H1 (cell line): ENCODE data around the gene EFEMP1. TPM values are rescaled to one million over a fixed set of nuclear protein-coding genes. Genes with fewer than 3 reads are reported as not detected.

Experiments used
- CBX5 ChIP-seq: fragments of 300-800, 300-1000 bp; sonication (generic); IDR thresholded peaks from 2 replicates; pipeline ENCODE4 v1.7.1; 2016; ENCODE audit warnings: antibody characterized with exemption, low read length, low read depth
- CHD7 ChIP-seq: fragments of 300-600 bp; sonication (generic); IDR thresholded peaks from 2 replicates; pipeline ENCODE4 v1.7.1; 2012; ENCODE audit warnings: low read length, moderate library complexity, mild to moderate bottlenecking, inconsistent platforms; ENCODE audit not compliant: insufficient replicate concordance
- HDAC6 ChIP-seq: IDR thresholded peaks from one replicate; pipeline ENCODE4 v1.7.1; 2012; ENCODE audit warnings: low read depth, mild to moderate bottlenecking, inconsistent platforms, low read length, moderate library complexity
- TCF12 ChIP-seq: IDR thresholded peaks from 2 replicates; pipeline ENCODE4 v1.6.1; 2011; ENCODE audit warnings: low read depth, mild to moderate bottlenecking, low read length
- polyA plus RNA-seq, 7 experiments: library from polyadenylated mRNA; depleted of rRNA in 3 of 7; stranded (reverse) in 5 of 7; unstranded in 2 of 7; fragments of >200 nt in 5 of 7; fragments of 200-250 nt in 2 of 7; gene quantifications; 1 replicate in 5 of 7; 2 replicates in 1 of 7; 4 replicates in 1 of 7; pipeline versions ENCODE4 v1.2.1 to v1.2.3, GENCODE V29; 2011 to 2013; ENCODE audit warnings: missing spikeins in 2 of 7, mixed read lengths in 2 of 7
- total RNA-seq: library from RNA; stranded (reverse); fragmentation: NEBNext Ultra II Directional; extraction: Animal tissue kit (Norgen Biotek cat#: 25700); gene quantifications from 2 replicates; pipeline ENCODE4 v1.2.1, GENCODE V29; 2021

Gene EFEMP1
- total and polyA plus RNA-seq, 2 of the 8 experiments (the other 6 are each of a cell fraction or from before 2014, with no cell fraction given), result 15.5 to 19.7 TPM

GRCh38 chr2:55843096-55843993 lies 80.2 kb downstream of the EFEMP1 start (continued):
- TF ChIP-seq CHD7 (no peak), HDAC6 (no peak), TCF12 (no peak), CBX5 (no peak)
